CD4-positive, alpha-beta T cell treated with Interleukin-12 subunit alpha and Interleukin-12 subunit beta, for 1 hour (primary cell): ENCODE measurements around the gene ASXL1.
A peak's percentile ranks its signal among the peaks of the same experiment; 100 is the strongest.
"Not testable (repeated sequence)": the region's sequence is repeated elsewhere in the genome, so short reads cannot be mapped to it uniquely, and the experiment has no call there.

ENCODE experiments used
- DNase-seq: peaks from one replicate; pipeline ENCODE4 v3.0.0-alpha.2; 2020

Gene ASXL1

GRCh38 chr20:32337937-32338661 lies 20.0 kb upstream of the ASXL1 start:
- no peak for DNase-seq

GRCh38 chr20:32338665-32339064 lies 19.5 kb upstream of the ASXL1 start:
- DNase-seq = no peak

- no peak for DNase-seq
Observed at GRCh38 chr20:32339116-32339515, 19.0 kb upstream of the ASXL1 start.

GRCh38 chr20:32341053-32341452 lies 17.1 kb upstream of the ASXL1 start:
- DNase-seq = not testable (repeated sequence)

- no peak for DNase-seq
Observed at GRCh38 chr20:32343439-32343838, 14.7 kb upstream of the ASXL1 start.

- no peak for DNase-seq
Observed at GRCh38 chr20:32344835-32345506, 13.2 kb upstream of the ASXL1 start.

DNA sequence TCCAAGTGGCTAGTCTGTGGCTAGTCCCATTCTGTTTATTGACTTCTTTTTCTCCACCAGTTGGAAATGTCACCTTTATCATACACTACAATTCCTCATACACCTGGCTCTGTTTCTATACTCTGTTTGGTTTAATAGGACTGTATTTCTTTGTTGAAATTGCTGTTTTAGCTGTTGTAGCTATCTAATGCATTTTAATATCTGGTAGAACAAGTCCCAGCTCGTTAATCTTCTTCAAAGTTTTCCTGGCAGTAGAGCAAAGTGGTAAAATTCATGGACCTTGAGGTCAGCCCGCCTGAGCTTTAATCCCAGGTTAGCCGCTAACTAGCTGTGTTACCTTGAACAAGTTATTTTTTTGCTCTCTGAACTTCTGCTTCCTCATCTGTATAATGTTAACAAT lies 9.9 kb upstream of the ASXL1 start:
- DNase-seq = no peak

- no peak for DNase-seq
Observed at GRCh38 chr20:32350421-32350820, 7.7 kb upstream of the ASXL1 start.

DNA sequence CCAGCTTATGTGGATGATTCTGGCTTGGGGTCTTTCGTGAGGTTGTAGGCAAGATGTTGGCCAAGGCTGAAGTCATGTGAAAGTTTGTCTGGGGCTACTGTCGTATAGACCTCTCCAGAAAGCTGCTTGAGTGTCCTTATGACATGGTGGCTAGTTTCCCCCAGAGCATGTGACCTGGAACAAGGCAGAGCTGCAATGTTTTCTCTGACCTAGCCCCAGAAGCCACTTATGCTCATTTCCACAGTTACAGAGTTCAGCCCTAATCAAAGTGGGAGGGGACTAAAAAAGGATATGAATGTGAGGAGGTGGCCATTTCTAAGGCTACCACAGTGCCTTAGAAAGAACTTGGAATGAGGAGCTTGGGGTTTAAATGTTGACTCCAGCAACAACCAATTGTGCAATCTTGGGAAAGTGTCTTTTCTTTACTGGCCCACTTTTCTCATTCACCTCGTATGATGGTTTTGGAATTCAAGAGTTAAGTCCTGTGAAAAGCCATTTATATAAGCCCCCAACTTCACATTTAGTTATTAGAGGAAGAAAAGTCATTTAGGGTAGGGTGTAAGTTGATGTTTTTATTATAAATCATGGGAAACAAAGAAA lies 5.9 kb upstream of the ASXL1 start:
- DNase-seq = no peak

DNA sequence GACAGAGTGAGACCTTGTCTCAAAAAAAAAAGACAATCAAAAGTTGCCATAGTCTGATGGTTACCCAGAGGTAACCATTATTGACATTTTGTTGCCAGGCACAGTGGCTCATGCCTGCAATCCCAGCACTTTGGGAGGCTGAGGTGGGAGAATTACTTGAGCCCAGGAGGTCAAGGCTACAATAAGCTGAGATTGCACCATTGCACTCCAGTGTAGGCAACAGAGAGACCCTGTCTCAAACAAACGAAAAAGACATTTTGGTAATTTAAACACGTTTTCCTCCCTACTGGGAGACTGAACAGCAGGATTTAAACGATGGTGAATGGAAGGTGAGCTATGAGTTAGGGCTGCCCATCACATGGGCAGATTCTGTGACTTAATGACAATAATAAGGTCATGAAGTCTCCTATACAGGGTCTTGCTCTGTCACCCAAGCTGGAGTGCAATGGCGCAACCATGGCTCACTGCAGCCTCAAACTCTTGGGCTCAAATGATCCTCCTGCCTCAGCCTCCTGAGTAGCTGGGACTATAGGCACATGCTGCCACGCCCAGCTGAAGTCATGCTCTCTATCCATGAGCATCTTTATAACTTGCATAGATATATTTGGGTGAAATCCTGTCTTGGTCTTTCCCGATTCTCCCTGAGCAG lies 4.2 kb upstream of the ASXL1 start:
- DNase-seq = no peak

- DNase-seq = no peak
Observed at GRCh38 chr20:32354592-32355416, 3.3 kb upstream of the ASXL1 start.

DNA sequence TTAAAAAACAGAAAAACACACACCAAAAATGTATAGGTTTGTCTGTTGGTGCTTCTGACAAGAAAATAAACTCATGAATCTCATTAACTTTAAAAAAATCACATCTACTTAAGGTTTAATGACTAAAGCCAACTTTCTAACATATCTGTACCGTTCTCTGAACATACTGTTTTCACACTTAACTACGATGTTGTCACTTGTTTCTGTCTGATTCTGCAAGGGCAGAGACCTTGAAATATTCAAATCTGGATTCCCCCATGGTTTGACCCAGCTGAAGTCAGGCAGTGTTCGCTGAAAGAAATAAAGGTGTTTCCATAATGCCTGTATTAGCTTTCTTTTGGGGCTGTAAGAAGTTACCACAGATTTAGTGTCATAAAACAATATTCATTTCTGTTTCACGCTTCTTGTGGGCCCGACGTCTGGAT lies 2.7 kb upstream of the ASXL1 start:
- DNase-seq = no peak

DNA sequence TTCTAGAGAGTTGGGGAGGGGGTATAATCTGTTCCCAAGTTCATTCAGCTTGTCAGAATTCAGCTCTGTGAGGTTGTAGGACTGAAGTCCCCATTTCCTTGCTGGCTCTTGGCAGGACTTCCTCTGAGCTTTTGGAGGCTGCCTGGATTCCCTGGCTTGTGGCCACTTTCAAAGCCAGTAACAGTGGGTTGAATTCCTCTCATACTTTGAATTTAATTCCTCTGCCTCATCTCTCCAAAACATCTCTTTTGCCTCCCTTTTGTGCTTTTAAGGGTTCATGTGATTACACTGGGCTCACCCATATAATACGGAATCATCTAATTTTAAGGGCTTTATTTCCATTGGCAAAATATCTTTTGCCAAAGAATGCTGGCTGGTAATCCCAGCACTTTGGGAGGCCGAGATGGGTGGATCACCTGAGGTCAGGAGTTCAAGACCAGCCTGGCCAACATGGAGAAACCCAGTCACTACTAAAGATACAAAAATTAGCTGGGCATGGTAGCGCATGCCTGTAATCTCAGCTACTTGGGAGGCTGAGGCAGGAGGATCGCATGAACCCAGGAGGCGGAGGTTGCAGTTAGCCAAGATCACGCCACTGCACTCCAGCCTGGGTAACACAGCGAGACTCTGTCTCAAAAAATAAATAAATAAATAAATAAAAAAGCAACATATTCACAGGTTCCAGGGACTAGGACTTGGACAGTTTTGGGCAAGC lies 2.1 kb upstream of the ASXL1 start:
- not testable (repeated sequence) for DNase-seq

GRCh38 chr20:32356622-32357374 lies 1.3 kb upstream of the ASXL1 start:
- DNase-seq = no peak

DNA sequence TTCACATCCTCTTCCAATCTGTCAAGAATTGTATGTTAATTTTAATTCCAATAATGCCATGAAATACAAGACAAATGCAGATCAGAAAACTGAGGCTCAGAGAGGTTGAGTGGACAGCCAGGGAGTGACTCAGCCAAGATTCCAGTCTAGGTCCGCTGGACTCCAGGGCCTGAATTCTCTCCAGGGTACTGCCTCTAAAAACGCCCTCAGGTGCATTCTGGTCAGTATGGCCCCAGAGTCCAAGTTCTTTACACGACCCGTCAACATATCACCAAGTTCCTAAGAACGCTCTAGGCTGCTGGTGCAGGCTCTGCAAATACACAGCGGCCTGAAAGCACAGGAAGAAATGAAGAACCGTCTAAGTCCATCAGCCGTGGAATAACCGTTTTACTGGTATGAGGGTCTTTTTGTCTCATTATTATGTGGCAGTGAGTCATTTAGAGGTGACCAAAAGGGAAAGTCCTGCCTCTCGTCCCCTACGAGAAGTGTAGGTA lies 709 bp upstream of the ASXL1 start:
- DNase-seq = no peak

- DNase-seq = no peak
Observed at GRCh38 chr20:32358632-32358882, 426 bp downstream of the ASXL1 start.

DNA sequence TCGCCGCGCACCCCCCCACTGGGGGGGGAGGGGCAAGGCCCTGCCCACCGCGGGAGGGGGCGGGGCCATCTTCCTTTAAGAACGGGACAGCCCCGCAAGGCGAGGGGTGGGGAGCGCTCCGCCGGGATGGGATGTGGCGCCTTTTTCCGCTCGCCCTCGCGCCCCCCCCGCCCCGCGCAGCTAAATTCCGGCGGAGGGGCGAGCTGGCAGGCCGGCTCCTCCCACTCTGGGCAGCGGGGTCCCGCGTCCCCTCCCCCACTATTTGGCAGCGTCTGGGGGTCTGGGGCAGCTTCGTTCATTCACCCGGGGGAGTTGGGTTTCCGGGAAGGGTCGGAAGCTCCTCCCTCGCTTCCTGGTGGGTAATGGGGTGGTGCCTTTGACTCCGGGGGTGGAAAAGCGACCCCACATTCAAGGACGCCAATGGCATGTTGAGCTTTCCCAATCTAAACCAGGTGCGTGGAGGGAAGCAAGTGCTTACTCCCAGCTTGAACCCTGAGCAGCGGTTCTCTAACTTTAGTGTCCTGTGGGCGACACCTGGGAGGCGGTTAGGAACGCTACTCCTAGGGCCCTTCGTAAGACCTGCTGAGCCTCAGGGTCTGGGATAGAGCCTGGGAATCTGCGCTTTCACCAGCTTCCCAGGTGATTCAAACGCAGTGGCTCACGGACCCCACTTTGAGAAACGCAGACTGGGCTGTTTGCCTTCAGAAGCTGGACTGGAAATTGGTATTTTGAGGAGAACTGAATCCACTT lies 927 bp downstream of the ASXL1 start:
- DNase-seq = peak; percentile 77

- DNase-seq = peak; percentile 23
Observed at GRCh38 chr20:32359633-32360332, 1.7 kb downstream of the ASXL1 start.

DNA sequence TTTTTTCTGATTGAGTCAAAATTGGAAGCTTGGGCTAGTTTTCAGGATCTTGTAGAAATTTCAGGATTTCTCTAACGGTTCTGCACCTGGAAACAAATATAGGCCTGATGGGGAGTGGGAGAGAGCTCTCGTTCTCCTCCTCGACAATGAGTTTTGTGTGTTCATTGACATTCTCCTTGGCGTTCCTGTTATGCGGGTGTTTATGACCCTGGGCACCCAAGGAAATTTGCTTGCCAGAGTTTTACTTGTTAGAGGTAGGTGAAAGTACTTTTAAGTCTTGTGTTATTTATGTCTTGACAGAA lies 2.2 kb downstream of the ASXL1 start:
- no peak for DNase-seq

DNA sequence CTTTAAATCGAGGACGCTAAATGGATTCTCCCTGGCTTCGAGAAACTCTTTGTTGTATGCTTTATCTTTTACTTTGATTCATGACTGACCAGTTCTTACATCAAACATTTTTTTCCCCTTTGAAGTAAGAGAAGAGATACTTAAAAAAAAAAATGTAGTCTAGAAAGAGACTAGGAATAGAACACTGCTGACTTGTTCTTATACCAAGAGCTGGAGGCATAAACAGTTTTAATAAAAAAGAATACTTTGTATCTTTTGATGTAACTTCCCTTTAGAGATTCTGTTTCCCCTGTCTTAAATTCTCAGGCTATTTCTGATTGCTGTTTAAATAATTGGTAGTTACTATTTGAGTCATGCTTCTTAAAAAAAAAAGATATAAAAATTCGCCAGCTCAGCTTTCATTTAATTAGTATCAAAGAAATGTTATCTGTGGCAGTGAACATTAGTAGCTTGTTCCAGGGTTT lies 4.8 kb downstream of the ASXL1 start:
- DNase-seq = peak; percentile 28
